T47D (cell line): ENCODE results near the gene CLDND1.

Experiments
- DNase-seq, 2 experiments: peaks; one replicate each; pipeline versions ENCODE4 v3.0.0 to v3.0.0-alpha.2; 2011 to 2012; ENCODE audit warnings: low read depth in 1 of 2, low spot score in 1 of 2
- JUND ChIP-seq: IDR thresholded peaks from 2 replicates; pipeline ENCODE4 v1.6.1; 2012; ENCODE audit warnings: low read depth
- in situ Hi-C: cut with HindIII; loops from 2 replicates; pipeline ENCODE4 v1.10.0; 2016; ENCODE audit warnings: low sequenced_read_pairs, low pct_unique_long_range_greater_than_20kb

Gene CLDND1

GRCh38 chr3:98483626-98484025 is 39.1 kb downstream of the CLDND1 start:
- peak in 1 of 2 experiments; percentile 10 for DNase-seq
- TF ChIP-seq JUND = no peak
- in situ Hi-C loops = no loop called here

DNA sequence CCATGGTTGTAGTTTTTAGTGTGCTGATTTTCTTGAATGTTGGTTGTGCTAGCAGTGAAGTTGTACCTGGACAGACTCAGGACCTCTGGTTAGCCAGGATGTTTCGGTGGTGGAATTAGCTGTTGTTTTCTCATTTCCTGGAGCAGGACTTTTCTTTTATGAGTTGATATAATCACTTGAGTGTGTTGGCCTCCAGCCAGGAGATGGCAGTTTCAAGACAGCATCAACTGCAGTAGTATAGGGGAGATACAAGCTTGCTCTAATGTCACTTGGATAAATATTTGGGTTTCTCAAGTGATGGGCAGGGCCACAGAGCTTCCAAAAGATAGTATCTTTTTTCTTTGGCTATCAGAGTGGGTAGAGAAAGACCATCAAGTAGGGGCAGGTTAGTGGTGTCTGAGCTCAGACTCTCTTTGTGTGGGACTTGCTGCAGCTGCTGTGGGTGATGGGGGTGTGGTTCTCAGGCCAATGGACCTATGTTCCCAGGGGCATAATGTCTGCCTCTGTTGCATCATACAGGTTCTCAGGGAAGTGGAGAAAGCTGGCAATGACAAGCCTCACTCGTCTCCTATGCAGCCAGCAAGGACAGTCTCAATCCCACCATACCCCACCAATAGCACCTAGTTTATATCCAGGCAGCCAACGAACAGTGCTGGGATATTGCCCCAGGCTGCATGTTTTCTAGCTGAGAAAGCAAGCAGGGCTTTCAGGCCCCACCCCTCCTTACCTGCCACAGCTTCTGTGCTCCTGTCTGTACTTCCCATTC is 39.8 kb downstream of the CLDND1 start:
- peak in 1 of 2 experiments; percentile 31 for DNase-seq
- in situ Hi-C loops = no loop called here
- TF ChIP-seq JUND = no peak
